ENCODE results near the gene JADE2. TPM values are rescaled to one million over a fixed set of nuclear protein-coding genes. Genes with fewer than 3 reads are reported as not detected.
A peak's percentile ranks its signal among the peaks of the same experiment; 100 is the strongest.

The JADE2 gene
- total and polyA plus RNA-seq, 8 donors, result 6.2 to 109 (median 26.4) TPM

GRCh38 chr5:134506054-134507039 is 19.1 kb upstream of the JADE2 start:
- no peaks in the 10 kb centered on the region for H3K36me3 ChIP-seq
- no peaks in the 10 kb centered on the region for H3K27me3 ChIP-seq
- H3K4me1 ChIP-seq, result peaks cover 37 to 65% (median 46%) of the 10 kb centered on the region in 4 donors
- no peaks in the 10 kb centered on the region for H3K9me3 ChIP-seq
- H3K4me3 ChIP-seq, result peak overlapping the region; percentile 1 to 34 (median 20)
- 17 to 35% (median 28%) methylated on average over 9 to 10 of the region's 10 CpGs for WGBS, 5 donors
- intact Hi-C loops (cut with DNase I; ENCODE audit: low total_unique reads), result no loop called here
- no peak for TF ChIP-seq EP300 (IDR thresholded peaks at IDR 0.05)
- peak in 1 of 7 experiments; percentile 10 for TF ChIP-seq CTCF (IDR thresholded peaks at IDR 0.05)
- TF ChIP-seq POLR2AphosphoS5 (IDR thresholded peaks at IDR 0.05), result peak; percentile 14 to 72 (median 72)
- peak in 1 of 4 donors; percentile 42 for TF ChIP-seq POLR2A (IDR thresholded peaks at IDR 0.05)
- peak overlapping the region; percentile 70 to 87 (median 80) for H3K27ac ChIP-seq
- peak; percentile 92 to 96 for DNase-seq

- no peaks in the 10 kb centered on the region for H3K36me3 ChIP-seq
- TF ChIP-seq EP300 (IDR thresholded peaks at IDR 0.05), result no peak
- TF ChIP-seq POLR2A (IDR thresholded peaks at IDR 0.05), result no peak
- TF ChIP-seq POLR2AphosphoS5 (IDR thresholded peaks at IDR 0.05), result no peak
- no peak for TF ChIP-seq CTCF (IDR thresholded peaks at IDR 0.05)
- DNase-seq, result no peak
- H3K4me3 ChIP-seq, result peak overlapping the region in 2 of 4 donors; percentile 19 to 34
- intact Hi-C loops (cut with DNase I; ENCODE audit: low total_unique reads), result no loop called here
- no peaks in the 10 kb centered on the region for H3K9me3 ChIP-seq
- H3K27me3 ChIP-seq, result no peaks in the 10 kb centered on the region
- peaks cover 48 to 72% (median 58%) of the 10 kb centered on the region in 4 donors for H3K4me1 ChIP-seq
- H3K27ac ChIP-seq, result peak overlapping the region; percentile 19 to 87 (median 80)
- 68 to 86% (median 80%) methylated on average over 6 of the region's 6 CpGs for WGBS, 5 donors
These were observed 18.0 kb upstream of the JADE2 start for GRCh38 chr5:134507452-134507851.

GRCh38 chr5:134508521-134509195 is 16.8 kb upstream of the JADE2 start:
- Histone ChIP-seq H3K27ac (peak overlapping the region in 2 of 5 donors; percentile 36 to 49), H3K4me3 (no peak overlapping the region), H3K9me3 (no peaks in the 10 kb centered on the region), H3K27me3 (no peaks in the 10 kb centered on the region), H3K36me3 (no peaks in the 10 kb centered on the region), H3K4me1 (peaks cover 39 to 63% (median 50%) of the 10 kb centered on the region in 4 donors)
- intact Hi-C loops (cut with DNase I; ENCODE audit: low total_unique reads), result no loop called here
- TF ChIP-seq POLR2A (IDR thresholded peaks at IDR 0.05) (no peak), EP300 (IDR thresholded peaks at IDR 0.05) (no peak), CTCF (IDR thresholded peaks at IDR 0.05) (no peak), POLR2AphosphoS5 (IDR thresholded peaks at IDR 0.05) (no peak)
- DNase-seq, result no peak
- 89 to 98% (median 91%) methylated on average over 8 of the region's 8 CpGs for WGBS, 5 donors

GRCh38 chr5:134509308-134510040 is 16.0 kb upstream of the JADE2 start:
- intact Hi-C loops (cut with DNase I; ENCODE audit: low total_unique reads), result no loop called here
- 86 to 91% (median 89%) methylated on average over 13 of the region's 13 CpGs for WGBS, 5 donors
- no peaks in the 10 kb centered on the region for H3K9me3 ChIP-seq
- peak in 1 of 2 donors; percentile 44 for DNase-seq
- peak overlapping the region in 2 of 5 donors; percentile 36 to 49 for H3K27ac ChIP-seq
- no peaks in the 10 kb centered on the region for H3K36me3 ChIP-seq
- no peaks in the 10 kb centered on the region for H3K27me3 ChIP-seq
- peaks cover 30 to 60% (median 43%) of the 10 kb centered on the region in 4 donors for H3K4me1 ChIP-seq
- TF ChIP-seq POLR2A (IDR thresholded peaks at IDR 0.05), result no peak
- TF ChIP-seq POLR2AphosphoS5 (IDR thresholded peaks at IDR 0.05), result no peak
- TF ChIP-seq CTCF (IDR thresholded peaks at IDR 0.05), result no peak
- TF ChIP-seq EP300 (IDR thresholded peaks at IDR 0.05), result no peak
- H3K4me3 ChIP-seq, result no peak overlapping the region

Measured in stomach (tissue), 9 donors.